Stomach smooth muscle (tissue), 2 donors: ENCODE measurements around the gene PDGFA.

ENCODE experiments used
- H3K27ac ChIP-seq: one replicate; pipeline ENCODE4 v1.7.0; 2013; ENCODE audit warnings: mild to moderate bottlenecking, low read length, inconsistent platforms
- H3K27me3 ChIP-seq, 2 donors: one replicate each; pipeline ENCODE4 v1.7.0; 2013; ENCODE audit warnings: low read length in 2 of 2; ENCODE audit not compliant: insufficient read depth in 2 of 2, control insufficient read depth in 1 of 2
- H3K36me3 ChIP-seq, 2 donors: one replicate each; pipeline ENCODE4 v1.7.0; 2013; ENCODE audit warnings: low read length in 2 of 2; ENCODE audit not compliant: control insufficient read depth in 2 of 2, insufficient read depth in 2 of 2
- H3K4me1 ChIP-seq: one replicate; pipeline ENCODE4 v1.7.0; 2013; ENCODE audit warnings: low read length; ENCODE audit not compliant: control insufficient read depth, insufficient read depth
- H3K4me3 ChIP-seq, 2 donors: one replicate each; pipeline ENCODE4 v1.7.0; 2013; ENCODE audit warnings: low read length in 2 of 2
- H3K9ac ChIP-seq, 2 donors: one replicate each; pipeline ENCODE4 v1.7.0; 2013; ENCODE audit warnings: low read length in 2 of 2, mild to moderate bottlenecking in 1 of 2
- H3K9me3 ChIP-seq, 2 donors: one replicate each; pipeline ENCODE4 v1.7.0; 2013; ENCODE audit warnings: low read length in 2 of 2; ENCODE audit not compliant: control insufficient read depth in 2 of 2
- donor health status: healthy.
- donor health status: Pancreatic carcinoma.

The PDGFA gene

DNA sequence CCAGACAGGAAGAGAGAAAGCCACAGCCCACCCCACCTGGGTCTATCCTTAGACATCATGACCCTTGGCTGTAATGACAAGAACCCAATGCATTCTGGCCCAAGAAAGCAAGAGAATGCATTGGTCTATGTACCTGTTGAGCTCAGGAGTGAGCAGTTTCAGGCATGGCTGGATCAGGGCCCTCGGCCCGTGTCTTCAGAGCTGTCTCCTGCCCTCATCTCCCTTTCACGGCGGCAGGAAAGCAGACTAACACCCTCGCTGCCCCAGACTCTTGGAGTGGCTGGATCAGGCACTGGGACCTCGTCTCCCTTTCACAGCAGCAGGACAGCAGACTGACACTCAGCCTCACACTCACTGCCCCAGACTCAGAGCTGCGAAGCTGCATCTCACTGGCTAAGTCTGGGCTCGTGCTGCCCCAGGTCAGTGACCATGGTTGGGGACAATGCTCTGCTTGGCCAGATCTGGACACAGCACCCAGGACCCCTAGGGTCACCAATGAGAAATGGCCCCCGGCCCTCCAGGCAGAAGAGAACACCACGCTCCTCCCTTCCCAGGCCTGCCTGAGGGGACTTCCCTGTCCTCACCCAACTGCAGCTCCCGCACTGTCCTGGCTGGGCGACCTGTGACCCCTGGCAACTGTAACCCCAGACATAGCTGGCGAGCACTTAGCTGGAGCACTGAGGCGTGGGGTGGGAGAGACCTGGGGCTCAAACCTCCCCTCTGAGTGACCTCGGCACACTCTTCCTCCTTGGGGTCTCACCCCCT lies 12.9 kb upstream of the PDGFA start:
- Histone ChIP-seq H3K4me3 (no peak overlapping the region), H3K4me1 (no peaks in the 10 kb centered on the region), H3K27ac (no peak overlapping the region), H3K36me3 (no peaks in the 10 kb centered on the region), H3K9ac (no peak overlapping the region), H3K27me3 (peaks cover 3 to 4% of the 10 kb centered on the region in 2 donors), H3K9me3 (peaks cover 3 to 5% of the 10 kb centered on the region in 2 donors)

- H3K27ac ChIP-seq = no peak overlapping the region
- peaks cover 3 to 4% of the 10 kb centered on the region in 2 donors for H3K27me3 ChIP-seq
- peaks cover under 1 to 3% of the 10 kb centered on the region in 2 donors for H3K9me3 ChIP-seq
- no peaks in the 10 kb centered on the region for H3K36me3 ChIP-seq
- no peak overlapping the region for H3K4me3 ChIP-seq
- H3K4me1 ChIP-seq = no peaks in the 10 kb centered on the region
- H3K9ac ChIP-seq = no peak overlapping the region
Observed at GRCh38 chr7:531777-532176, 12.1 kb upstream of the PDGFA start.

DNA sequence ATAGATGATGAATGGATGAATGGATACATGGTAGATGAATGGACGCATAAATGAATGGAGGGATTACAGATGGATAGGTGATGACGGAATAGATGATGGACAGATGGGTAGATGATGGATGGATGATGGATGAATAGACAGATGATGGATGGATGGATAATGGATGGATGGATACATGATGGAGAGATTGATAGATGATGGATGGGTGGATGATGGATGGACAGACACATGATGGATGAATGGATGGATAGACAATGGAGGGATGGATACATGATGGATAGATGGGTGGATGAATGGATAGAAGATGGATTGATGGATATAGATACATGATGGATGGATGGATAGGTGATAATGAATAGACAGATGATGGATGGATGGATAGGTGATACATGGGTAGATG lies 8.8 kb upstream of the PDGFA start:
- peaks cover 7 to 8% of the 10 kb centered on the region in 2 donors for H3K27me3 ChIP-seq
- no peak overlapping the region for H3K27ac ChIP-seq
- no peaks in the 10 kb centered on the region for H3K4me1 ChIP-seq
- peaks cover 0 to 3% of the 10 kb centered on the region in 2 donors for H3K9me3 ChIP-seq
- H3K36me3 ChIP-seq = no peaks in the 10 kb centered on the region
- no peak overlapping the region for H3K9ac ChIP-seq
- H3K4me3 ChIP-seq = no peak overlapping the region

DNA sequence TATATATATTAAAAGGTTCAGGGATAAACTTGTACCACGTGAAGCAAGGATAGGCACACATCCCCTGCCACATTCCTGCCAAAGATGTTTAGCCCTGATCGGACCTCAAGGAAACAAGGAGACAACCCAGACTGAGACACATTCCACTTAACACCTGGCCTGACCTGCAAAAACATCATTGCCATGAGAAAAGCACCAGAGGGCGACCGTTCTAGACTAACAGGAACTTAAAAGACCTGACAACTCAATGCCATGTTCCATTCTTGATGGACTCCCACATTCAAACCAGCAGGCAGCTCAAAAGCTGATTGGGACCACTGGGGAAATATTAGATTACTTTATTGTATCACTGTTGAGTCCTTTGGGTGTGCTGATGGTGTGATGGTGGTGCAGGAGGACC lies 8.1 kb upstream of the PDGFA start:
- H3K27me3 ChIP-seq = peaks cover 7 to 12% of the 10 kb centered on the region in 2 donors

DNA sequence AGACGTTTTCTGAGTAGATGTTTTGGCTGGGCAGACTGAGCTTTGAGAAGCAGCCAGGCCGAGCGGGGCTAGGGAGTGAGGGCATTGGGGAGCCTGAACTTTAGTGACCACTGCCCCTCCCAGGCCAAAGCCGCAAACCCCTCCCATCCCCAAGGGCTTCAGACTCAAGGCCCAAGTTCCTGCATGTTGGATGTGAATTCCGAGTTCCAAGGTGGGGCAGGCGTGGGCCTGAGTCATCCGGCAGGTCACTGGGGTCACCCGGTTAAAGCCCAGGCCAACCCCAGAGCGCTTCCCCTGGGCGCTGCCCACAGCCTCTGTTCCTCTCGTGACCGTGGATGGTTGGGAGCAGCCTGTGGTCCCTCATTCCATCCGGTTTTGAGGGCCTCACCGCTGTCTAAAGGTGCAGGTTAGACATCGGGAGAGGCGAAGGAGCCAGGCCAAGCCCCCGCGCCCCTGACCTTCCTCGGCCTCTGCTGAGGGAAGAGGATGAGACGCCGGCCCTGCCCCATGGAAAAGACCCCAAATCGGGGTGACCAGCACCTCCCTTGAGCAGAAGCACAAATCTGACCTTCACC lies 6.9 kb upstream of the PDGFA start:
- H3K9me3 ChIP-seq = peaks cover 0 to 3% of the 10 kb centered on the region in 2 donors
- H3K9ac ChIP-seq = no peak overlapping the region
- H3K36me3 ChIP-seq = no peaks in the 10 kb centered on the region
- H3K4me1 ChIP-seq = peaks cover 10% of the 10 kb centered on the region
- no peak overlapping the region for H3K4me3 ChIP-seq
- H3K27me3 ChIP-seq = peaks cover 5 to 24% of the 10 kb centered on the region in 2 donors
- no peak overlapping the region for H3K27ac ChIP-seq

More for the DNA sequence above, 8.1 kb upstream of the PDGFA start:
- Histone ChIP-seq H3K4me1 (no peaks in the 10 kb centered on the region), H3K4me3 (no peak overlapping the region), H3K27ac (no peak overlapping the region), H3K9ac (no peak overlapping the region), H3K9me3 (peaks cover 0 to 3% of the 10 kb centered on the region in 2 donors), H3K36me3 (no peaks in the 10 kb centered on the region)

DNA sequence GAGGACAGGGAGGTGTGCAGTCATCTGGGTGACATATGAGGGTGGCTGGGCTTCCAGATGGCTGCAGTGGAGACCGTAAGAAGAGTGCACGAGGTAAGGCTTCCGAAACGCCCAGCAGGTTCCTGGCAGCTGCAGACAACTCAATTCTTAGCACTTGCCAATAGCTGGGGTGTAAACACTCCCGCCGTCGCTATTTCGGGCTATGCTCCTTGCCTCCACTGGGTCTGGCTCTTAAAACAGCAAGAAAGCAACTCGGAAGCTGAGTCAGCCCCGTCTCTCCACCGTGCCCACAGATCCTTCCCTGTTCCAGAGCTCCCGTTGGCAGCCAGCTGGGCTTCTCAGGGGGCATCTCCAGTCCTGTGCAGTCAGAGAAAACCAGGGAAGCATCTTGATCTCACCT lies 6.1 kb upstream of the PDGFA start:
- H3K27ac ChIP-seq = no peak overlapping the region
- no peak overlapping the region for H3K4me3 ChIP-seq
- H3K4me1 ChIP-seq = peaks cover 17% of the 10 kb centered on the region
- H3K36me3 ChIP-seq = no peaks in the 10 kb centered on the region
- no peak overlapping the region for H3K9ac ChIP-seq
- peaks cover 8 to 32% of the 10 kb centered on the region in 2 donors for H3K27me3 ChIP-seq
- H3K9me3 ChIP-seq = peaks cover 0 to 3% of the 10 kb centered on the region in 2 donors

- H3K36me3 ChIP-seq = no peaks in the 10 kb centered on the region
- peaks cover 10 to 35% of the 10 kb centered on the region in 2 donors for H3K27me3 ChIP-seq
- H3K9me3 ChIP-seq = peaks cover 0 to 3% of the 10 kb centered on the region in 2 donors
- no peak overlapping the region for H3K4me3 ChIP-seq
- no peak overlapping the region for H3K27ac ChIP-seq
- H3K9ac ChIP-seq = no peak overlapping the region
- peaks cover 22% of the 10 kb centered on the region for H3K4me1 ChIP-seq
Observed at GRCh38 chr7:524800-525199, 5.2 kb upstream of the PDGFA start.

GRCh38 chr7:523347-524336 lies 4.0 kb upstream of the PDGFA start:
- Histone ChIP-seq H3K27me3 (peaks cover 10 to 35% of the 10 kb centered on the region in 2 donors), H3K4me3 (no peak overlapping the region), H3K36me3 (no peaks in the 10 kb centered on the region), H3K4me1 (peaks cover 22% of the 10 kb centered on the region), H3K27ac (no peak overlapping the region), H3K9ac (no peak overlapping the region), H3K9me3 (peaks cover 0 to 3% of the 10 kb centered on the region in 2 donors)

DNA sequence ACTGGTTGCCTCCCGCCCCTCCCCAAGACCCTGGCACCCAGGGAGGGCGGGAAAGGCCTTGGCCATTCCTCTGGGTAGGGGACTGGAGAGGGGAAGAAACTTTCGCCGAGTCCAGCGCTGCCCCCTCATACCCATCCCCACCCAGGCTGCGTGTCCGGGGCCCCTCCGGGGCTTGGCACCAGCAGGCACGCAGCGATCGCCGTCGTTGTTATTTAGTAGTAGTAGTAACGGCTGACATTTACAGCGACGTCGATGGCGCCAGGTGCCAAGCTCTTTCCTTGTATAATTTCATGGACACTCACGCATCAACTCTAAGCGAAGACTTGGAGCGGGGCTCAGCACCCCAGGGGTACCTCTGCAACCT lies 3.3 kb upstream of the PDGFA start:
- H3K27me3 ChIP-seq = peaks cover 10 to 35% of the 10 kb centered on the region in 2 donors
- no peak overlapping the region for H3K4me3 ChIP-seq
- H3K9ac ChIP-seq = no peak overlapping the region
- H3K27ac ChIP-seq = no peak overlapping the region
- peaks cover 0 to 3% of the 10 kb centered on the region in 2 donors for H3K9me3 ChIP-seq
- H3K4me1 ChIP-seq = peaks cover 22% of the 10 kb centered on the region
- no peaks in the 10 kb centered on the region for H3K36me3 ChIP-seq

DNA sequence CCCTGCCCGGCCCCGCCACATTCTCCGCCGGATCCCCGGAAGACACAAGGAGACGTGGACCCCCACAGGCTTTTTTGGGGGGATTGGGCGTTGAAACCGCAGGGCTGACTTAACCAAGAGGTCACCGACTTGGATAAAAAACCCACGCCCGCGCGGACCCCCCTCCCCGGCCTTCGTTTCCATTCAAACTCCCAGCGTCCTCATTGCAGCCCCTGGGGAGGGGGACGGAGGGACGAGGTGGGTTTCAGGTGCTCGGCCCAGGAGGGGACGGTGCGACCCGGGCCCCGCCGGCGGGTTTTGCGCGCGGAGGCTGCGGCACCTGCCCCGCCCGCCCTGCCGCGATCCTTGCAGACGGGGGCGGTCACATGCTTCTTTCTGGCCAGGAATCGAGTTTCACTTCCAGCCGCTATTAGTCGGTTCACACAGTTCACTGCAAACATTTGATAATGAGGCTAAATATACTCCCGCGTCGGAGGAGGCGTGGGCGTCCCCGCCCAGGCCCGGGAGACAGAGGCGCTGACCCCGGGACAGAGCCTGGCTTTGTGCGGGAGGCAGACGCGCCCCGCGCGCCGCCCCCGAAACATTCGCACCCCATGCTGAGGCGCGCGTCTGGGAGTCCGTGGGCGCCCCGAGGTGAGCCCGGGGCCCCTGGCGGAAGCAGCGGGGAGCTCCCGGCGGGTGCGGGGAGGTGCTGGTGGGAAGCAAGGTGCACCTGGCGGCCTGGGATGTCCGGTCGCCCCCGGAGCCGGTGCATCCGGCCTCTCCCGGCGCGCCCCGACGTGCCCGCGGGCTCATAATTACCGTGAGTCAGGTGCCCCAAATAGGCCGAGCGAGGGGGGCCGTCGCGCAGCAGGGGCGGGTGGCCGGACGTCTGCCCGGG lies 2.7 kb upstream of the PDGFA start:
- peak overlapping the region; percentile 36 to 69 for H3K4me3 ChIP-seq
- H3K36me3 ChIP-seq = no peaks in the 10 kb centered on the region
- peaks cover 10 to 35% of the 10 kb centered on the region in 2 donors for H3K27me3 ChIP-seq
- peaks cover 22% of the 10 kb centered on the region for H3K4me1 ChIP-seq
- no peaks in the 10 kb centered on the region for H3K9me3 ChIP-seq
- H3K9ac ChIP-seq = peak overlapping the region in 1 of 2 donors; percentile 22
- H3K27ac ChIP-seq = no peak overlapping the region
